Keratinocyte (primary cell): ENCODE measurements around the gene GNA14. TPM values are rescaled to one million over a fixed set of nuclear protein-coding genes. Genes with fewer than 3 reads are reported as not detected.

Source experiments
- DNase-seq: peaks from one replicate; pipeline ENCODE4 v3.0.0-alpha.2; 2011; ENCODE audit warnings: low read depth, missing footprints, low spot score
- FAIRE-seq: peaks from 2 replicates; lab custom pipeline; 2011; peaks lifted over from hg19 to GRCh38; lab: Jason Lieb, UNC
- H2AFZ ChIP-seq: 2 replicates; pipeline ENCODE4 v1.6.0; 2012; ENCODE audit warnings: low read length, control low read depth, inconsistent platforms; ENCODE audit not compliant: control insufficient read depth
- H3K27ac ChIP-seq: 2 replicates; pipeline ENCODE4 v1.5.1; 2011; ENCODE audit warnings: low read length; ENCODE audit not compliant: control insufficient read depth, insufficient read depth
- H3K27me3 ChIP-seq: 3 replicates; pipeline ENCODE4 v1.6.0; 2011; ENCODE audit warnings: low read length; ENCODE audit not compliant: control insufficient read depth, insufficient read depth; ENCODE audit errors: extremely low read depth
- H3K36me3 ChIP-seq, 2 experiments: 2 replicates in 1 of 2; 3 replicates in 1 of 2; pipeline ENCODE4 v1.5.1; 2011; ENCODE audit warnings: low read length in 2 of 2, mild to moderate bottlenecking in 1 of 2; ENCODE audit not compliant: control insufficient read depth in 2 of 2, insufficient read depth in 2 of 2; ENCODE audit errors: extremely low read depth in 1 of 2
- H3K4me1 ChIP-seq: 3 replicates; pipeline ENCODE4 v1.5.1; 2011; ENCODE audit warnings: low read length; ENCODE audit not compliant: control insufficient read depth, insufficient read depth; ENCODE audit errors: extremely low read depth
- H3K4me2 ChIP-seq: 3 replicates; pipeline ENCODE4 v1.6.0; 2011; ENCODE audit warnings: low read depth, low read length; ENCODE audit not compliant: control insufficient read depth, insufficient read depth; ENCODE audit errors: extremely low read depth
- H3K4me3 ChIP-seq, 3 experiments: fragments of 200-600 bp in 1 of 3; sonication (generic) in 1 of 3; 2 replicates in 2 of 3; 3 replicates in 1 of 3; pipeline ENCODE4 v1.5.1; 2011 to 2016; ENCODE audit warnings: low read length in 3 of 3, mild to moderate bottlenecking in 3 of 3, control low read depth in 2 of 3, inconsistent platforms in 1 of 3, low read depth in 1 of 3, mixed read lengths in 1 of 3, mixed run types in 1 of 3, moderate library complexity in 1 of 3; ENCODE audit not compliant: control insufficient read depth in 2 of 3, insufficient read depth in 2 of 3; ENCODE audit errors: extremely low read depth in 1 of 3
- H3K79me2 ChIP-seq: 2 replicates; pipeline ENCODE4 v1.6.0; 2012; ENCODE audit warnings: low read length; ENCODE audit not compliant: control insufficient read depth, insufficient read depth
- H3K9ac ChIP-seq: 3 replicates; pipeline ENCODE4 v1.6.0; 2011; ENCODE audit warnings: low read length; ENCODE audit not compliant: control insufficient read depth, insufficient read depth; ENCODE audit errors: extremely low read depth
- H3K9me1 ChIP-seq: 3 replicates; pipeline ENCODE4 v1.6.0; 2011; ENCODE audit warnings: low read length; ENCODE audit not compliant: control insufficient read depth, insufficient read depth; ENCODE audit errors: extremely low read depth
- H3K9me3 ChIP-seq: 2 replicates; pipeline ENCODE4 v1.5.1; 2012; ENCODE audit warnings: low read depth, low read length; ENCODE audit not compliant: control insufficient read depth
- H4K20me1 ChIP-seq: 3 replicates; pipeline ENCODE4 v1.6.0; 2011; ENCODE audit warnings: low read length; ENCODE audit not compliant: control insufficient read depth, insufficient read depth; ENCODE audit errors: extremely low read depth
- CTCF ChIP-seq, 3 experiments: IDR thresholded peaks in 1 of 3; conservative IDR thresholded peaks in 1 of 3; optimal IDR thresholded peaks in 1 of 3; 2 replicates in 2 of 3; 3 replicates in 1 of 3; pipeline versions ENCODE3 to v1.5.1; 2011; ENCODE audit warnings: low read length in 3 of 3, mild to moderate bottlenecking in 3 of 3, moderate library complexity in 2 of 3, control low read depth in 1 of 3, inconsistent platforms in 1 of 3; ENCODE audit not compliant: insufficient read depth in 2 of 3; ENCODE audit errors: extremely low read depth in 1 of 3
- EZH2 ChIP-seq: IDR thresholded peaks from one replicate; pipeline ENCODE4 v1.6.1; 2012; ENCODE audit warnings: inconsistent platforms, mild to moderate bottlenecking, low read length, moderate library complexity
- dilution Hi-C: fragments of 300-500 bp; cut with MboI; formaldehyde crosslinking; loops from one replicate; pipeline ENCODE4 v1.7.0; 2020; ENCODE audit warnings: low sequenced_read_pairs; ENCODE audit not compliant: extremely low pct_ligation_motif_present
- polyA plus RNA-seq, 5 experiments: library from polyadenylated mRNA; depleted of rRNA in 3 of 5; stranded (reverse) in 3 of 5; stranded (forward) in 1 of 5; unstranded in 1 of 5; fragments of >200 nt; gene quantifications; 1 replicate in 1 of 5; 2 replicates in 3 of 5; 3 replicates in 1 of 5; pipeline versions ENCODE4 v1.2.1 to v1.2.3, GENCODE V29; 2011 to 2012; ENCODE audit warnings: missing spikeins in 2 of 5, low read depth in 1 of 5, low replicate concordance in 1 of 5

Gene GNA14
- polyA plus RNA-seq, 1 donor (not counting 4 experiments of a cell fraction or from before 2014, with no cell fraction given), result not detected

- H3K4me1 ChIP-seq, result no peaks in the 10 kb centered on the region
- no peak overlapping the region for H2AFZ ChIP-seq
- H3K27ac ChIP-seq, result no peak overlapping the region
- no peaks in the 10 kb centered on the region for H3K27me3 ChIP-seq
- no peaks in the 10 kb centered on the region for H3K9me3 ChIP-seq
- H3K9ac ChIP-seq, result no peak overlapping the region
- no peak overlapping the region for H3K4me2 ChIP-seq
- FAIRE-seq, result no peak
- H3K4me3 ChIP-seq, result no peak overlapping the region
- no peaks in the 10 kb centered on the region for H3K79me2 ChIP-seq
- no peaks in the 10 kb centered on the region for H3K36me3 ChIP-seq
- H3K9me1 ChIP-seq, result no peaks in the 10 kb centered on the region
- no peaks in the 10 kb centered on the region for H4K20me1 ChIP-seq
- dilution Hi-C loops, result no loop called here
- no peak for TF ChIP-seq EZH2
- TF ChIP-seq CTCF (optimal IDR thresholded peaks at IDR 0.05 in 1 of 3, IDR thresholded peaks at IDR 0.05 in 1 of 3, conservative IDR thresholded peaks at IDR 0.05 in 1 of 3; ENCODE audit: extremely low read depth in 1 of 3, insufficient read depth in 2 of 3, low read length in 3 of 3), result no peak
- no peak for DNase-seq
Measured at GRCh38 chr9:77521091-77521490, 127.0 kb downstream of the GNA14 start.

GRCh38 chr9:77518688-77519087, 129.4 kb downstream of the GNA14 start:
- Histone ChIP-seq H3K9me1 (no peaks in the 10 kb centered on the region), H3K4me2 (no peak overlapping the region), H3K27me3 (no peaks in the 10 kb centered on the region), H3K4me1 (no peaks in the 10 kb centered on the region), H3K36me3 (no peaks in the 10 kb centered on the region), H3K9ac (no peak overlapping the region), H3K4me3 (no peak overlapping the region), H3K79me2 (no peaks in the 10 kb centered on the region), H3K27ac (no peak overlapping the region), H2AFZ (no peak overlapping the region), H3K9me3 (no peaks in the 10 kb centered on the region), H4K20me1 (no peaks in the 10 kb centered on the region)
- FAIRE-seq, result no peak
- no peak for TF ChIP-seq EZH2
- TF ChIP-seq CTCF (optimal IDR thresholded peaks at IDR 0.05 in 1 of 3, IDR thresholded peaks at IDR 0.05 in 1 of 3, conservative IDR thresholded peaks at IDR 0.05 in 1 of 3; ENCODE audit: extremely low read depth in 1 of 3, insufficient read depth in 2 of 3, low read length in 3 of 3), result no peak
- no peak for DNase-seq
- dilution Hi-C loops, result no loop called here
